Trophoblast cell (in vitro differentiated cells and primary cell): ENCODE measurements around the gene NRP2.

Experiments used
- DNase-seq, 2 donors: peaks; one replicate each; pipeline ENCODE4 v3.0.0-alpha.2; 2016
- H2AFZ ChIP-seq: 2 replicates; pipeline ENCODE4 v1.6.1; 2013; ENCODE audit warnings: low read length, moderate library complexity, mild to moderate bottlenecking; ENCODE audit not compliant: insufficient read depth, poor library complexity
- H2AK5ac ChIP-seq: 2 replicates; pipeline ENCODE4 v1.6.1; 2013; ENCODE audit warnings: mild to moderate bottlenecking, low read length
- H2BK120ac ChIP-seq: 2 replicates; pipeline ENCODE4 v1.6.1; 2013; ENCODE audit warnings: low read length, mild to moderate bottlenecking, moderate library complexity; ENCODE audit not compliant: insufficient read depth, poor library complexity
- H2BK12ac ChIP-seq: 2 replicates; pipeline ENCODE4 v1.6.1; 2013; ENCODE audit warnings: mild to moderate bottlenecking, low read length, moderate library complexity
- H2BK5ac ChIP-seq: 2 replicates; pipeline ENCODE4 v1.6.1; 2013; ENCODE audit warnings: low read length, low read depth, moderate library complexity, mild to moderate bottlenecking; ENCODE audit not compliant: poor library complexity
- H3K14ac ChIP-seq: 2 replicates; pipeline ENCODE4 v1.6.1; 2013; ENCODE audit warnings: mild to moderate bottlenecking, low read length
- H3K18ac ChIP-seq: 2 replicates; pipeline ENCODE4 v1.6.1; 2013; ENCODE audit warnings: mild to moderate bottlenecking, low read length
- H3K23ac ChIP-seq: 2 replicates; pipeline ENCODE4 v1.6.1; 2013; ENCODE audit warnings: low read length
- H3K27ac ChIP-seq: 2 replicates; pipeline ENCODE4 v1.5.1; 2013; ENCODE audit warnings: low read depth, mild to moderate bottlenecking, inconsistent platforms, low read length, moderate library complexity
- H3K27me3 ChIP-seq: 2 replicates; pipeline ENCODE4 v1.6.1; 2013; ENCODE audit warnings: inconsistent platforms, mild to moderate bottlenecking, low read length, moderate library complexity; ENCODE audit not compliant: insufficient read depth
- H3K36me3 ChIP-seq, 2 experiments: 1 replicate in 1 of 2; 2 replicates in 1 of 2; pipeline ENCODE4 v1.6.1; 2013; ENCODE audit warnings: low read length in 2 of 2, mild to moderate bottlenecking in 2 of 2, moderate library complexity in 1 of 2; ENCODE audit not compliant: insufficient read depth in 2 of 2, control insufficient read depth in 1 of 2
- H3K4ac ChIP-seq: 2 replicates; pipeline ENCODE4 v1.6.1; 2013; ENCODE audit warnings: low read depth, mild to moderate bottlenecking, low read length, moderate library complexity
- H3K4me1 ChIP-seq, 2 experiments: 1 replicate in 1 of 2; 2 replicates in 1 of 2; pipeline ENCODE4 v1.6.1; 2013; ENCODE audit warnings: low read length in 2 of 2, mild to moderate bottlenecking in 2 of 2, moderate library complexity in 1 of 2; ENCODE audit not compliant: insufficient read depth in 2 of 2, control insufficient read depth in 1 of 2
- H3K4me2 ChIP-seq: 2 replicates; pipeline ENCODE4 v1.6.1; 2013; ENCODE audit warnings: inconsistent platforms, mild to moderate bottlenecking, low read length, moderate library complexity
- H3K4me3 ChIP-seq: 2 replicates; pipeline ENCODE4 v1.5.1; 2013; ENCODE audit warnings: mild to moderate bottlenecking, low read depth, low read length, inconsistent platforms
- H3K79me1 ChIP-seq: one replicate; pipeline ENCODE4 v1.6.1; 2013; ENCODE audit warnings: low read length
- H3K79me2 ChIP-seq: 2 replicates; pipeline ENCODE4 v1.6.1; 2013; ENCODE audit warnings: low read length, mild to moderate bottlenecking; ENCODE audit not compliant: control insufficient read depth, insufficient read depth, poor library complexity
- H3K9ac ChIP-seq: 2 replicates; pipeline ENCODE4 v1.6.1; 2013; ENCODE audit warnings: mild to moderate bottlenecking, low read length
- H3K9me3 ChIP-seq: 2 replicates; pipeline ENCODE4 v1.6.1; 2013; ENCODE audit warnings: low read depth, mild to moderate bottlenecking, control low read depth, inconsistent platforms, low read length; ENCODE audit not compliant: insufficient read depth
- H4K12ac ChIP-seq: 2 replicates; pipeline ENCODE4 v1.6.1; 2013; ENCODE audit warnings: low read depth, mild to moderate bottlenecking, low read length, moderate library complexity
- H4K8ac ChIP-seq: 2 replicates; pipeline ENCODE4 v1.6.1; 2013; ENCODE audit warnings: low read depth, mild to moderate bottlenecking, low read length, moderate library complexity
- H4K91ac ChIP-seq: one replicate; pipeline ENCODE4 v1.6.1; 2013; ENCODE audit warnings: low read depth, mild to moderate bottlenecking, low read length, moderate library complexity
- WGBS: extraction: QIAGEN DNeasy Blood & Tissue Kit; methylation state at CpG from one replicate; pipeline ENCODE4 v1.1.7; 2013; ENCODE audit warnings: missing lambda C conversion rate; ENCODE audit not compliant: insufficient read length, insufficient coverage; ENCODE audit errors: extremely low coverage; 5-methylcytosine and 5-hydroxymethylcytosine counted together

NRP2 gene

DNA sequence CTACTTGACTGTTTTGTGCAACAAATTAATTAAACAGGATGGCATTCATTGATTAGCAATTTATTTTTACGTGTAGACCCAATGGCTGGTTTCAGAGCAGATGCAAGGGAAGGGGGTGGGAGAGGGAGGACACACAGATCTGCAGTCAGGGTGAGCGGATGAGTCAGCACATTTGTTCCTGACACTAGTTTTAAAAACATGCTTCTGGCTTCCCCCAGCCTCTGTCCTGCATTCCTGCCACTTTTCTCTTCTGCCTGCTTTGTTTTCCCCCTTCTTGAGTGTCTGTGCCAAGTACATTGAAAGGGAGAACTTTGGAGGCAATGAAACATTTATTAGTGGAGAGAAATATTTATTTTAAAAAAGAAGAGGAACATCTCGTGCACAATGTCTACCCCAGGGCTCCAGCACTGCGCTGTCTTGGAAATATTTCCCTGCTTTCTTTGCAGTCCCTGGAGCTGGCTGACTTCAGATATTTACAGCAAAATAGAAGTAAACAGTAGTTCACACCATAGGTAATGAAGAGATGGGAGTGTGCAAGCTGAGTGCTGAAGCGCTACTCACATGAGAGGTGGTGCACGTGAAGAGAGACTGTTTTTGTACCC, 52.2 kb downstream of the NRP2 start:
- no peak overlapping the region for H3K9ac ChIP-seq
- no peaks in the 10 kb centered on the region for H3K9me3 ChIP-seq
- H3K18ac ChIP-seq = peak overlapping the region; percentile 33
- H2BK5ac ChIP-seq = peak overlapping the region; percentile 45
- peak overlapping the region; percentile 78 for H3K14ac ChIP-seq
- no peaks in the 10 kb centered on the region for H3K27me3 ChIP-seq
- peak overlapping the region; percentile 46 for H4K8ac ChIP-seq
- H3K4me3 ChIP-seq = no peak overlapping the region
- peak overlapping the region; percentile 51 for H3K27ac ChIP-seq
- peak overlapping the region; percentile 9 for H3K4ac ChIP-seq
- peaks cover 3% of the 10 kb centered on the region for H3K79me2 ChIP-seq
- peak overlapping the region; percentile 42 for H2AK5ac ChIP-seq
- H3K4me1 ChIP-seq = peaks cover 14 to 15% of the 10 kb centered on the region in 2 experiments
- peaks cover 7% of the 10 kb centered on the region for H3K79me1 ChIP-seq
- H3K4me2 ChIP-seq = no peak overlapping the region
- peak overlapping the region; percentile 12 for H4K12ac ChIP-seq
- H3K23ac ChIP-seq = no peak overlapping the region
- peaks cover 8 to 29% of the 10 kb centered on the region in 2 experiments for H3K36me3 ChIP-seq
- no CpG with 5 or more reads among the region's 6 CpGs for WGBS
- H2BK12ac ChIP-seq = peak overlapping the region; percentile 94
- DNase-seq = no peak
- peak overlapping the region; percentile 8 for H2AFZ ChIP-seq
- H4K91ac ChIP-seq = peak overlapping the region; percentile 70
- peak overlapping the region; percentile 29 for H2BK120ac ChIP-seq

GRCh38 chr2:205738117-205738968, 56.0 kb downstream of the NRP2 start:
- H3K9me3 ChIP-seq = no peaks in the 10 kb centered on the region
- H3K4me1 ChIP-seq = peaks cover 6 to 10% of the 10 kb centered on the region in 2 experiments
- H2BK5ac ChIP-seq = no peak overlapping the region
- peaks cover 3% of the 10 kb centered on the region for H3K79me2 ChIP-seq
- no peak overlapping the region for H3K14ac ChIP-seq
- H3K4ac ChIP-seq = no peak overlapping the region
- no peak overlapping the region for H2BK12ac ChIP-seq
- no peak overlapping the region for H3K18ac ChIP-seq
- H4K91ac ChIP-seq = no peak overlapping the region
- no peak overlapping the region for H3K4me2 ChIP-seq
- no peaks in the 10 kb centered on the region for H3K27me3 ChIP-seq
- H4K8ac ChIP-seq = no peak overlapping the region
- no peak overlapping the region for H2AFZ ChIP-seq
- H4K12ac ChIP-seq = no peak overlapping the region
- no peak overlapping the region for H3K27ac ChIP-seq
- no peak overlapping the region for H2AK5ac ChIP-seq
- peaks cover 7% of the 10 kb centered on the region for H3K79me1 ChIP-seq
- WGBS = no CpG with 5 or more reads among the region's 15 CpGs
- no peak overlapping the region for H2BK120ac ChIP-seq
- DNase-seq = no peak
- no peak overlapping the region for H3K9ac ChIP-seq
- H3K23ac ChIP-seq = no peak overlapping the region
- H3K4me3 ChIP-seq = no peak overlapping the region
- H3K36me3 ChIP-seq = peaks cover 12 to 44% of the 10 kb centered on the region in 2 experiments

- H3K9me3 ChIP-seq = no peaks in the 10 kb centered on the region
- WGBS = no CpG with 5 or more reads among the region's 1 CpG
- no peak overlapping the region for H4K12ac ChIP-seq
- H2BK120ac ChIP-seq = no peak overlapping the region
- DNase-seq = no peak
- H3K4me3 ChIP-seq = no peak overlapping the region
- no peak overlapping the region for H3K27ac ChIP-seq
- no peak overlapping the region for H2BK5ac ChIP-seq
- peaks cover 5% of the 10 kb centered on the region for H3K79me1 ChIP-seq
- no peak overlapping the region for H3K14ac ChIP-seq
- peaks cover 3% of the 10 kb centered on the region for H3K79me2 ChIP-seq
- H2AFZ ChIP-seq = no peak overlapping the region
- peaks cover 6% of the 10 kb centered on the region in 2 experiments for H3K4me1 ChIP-seq
- no peak overlapping the region for H2AK5ac ChIP-seq
- no peaks in the 10 kb centered on the region for H3K27me3 ChIP-seq
- H3K4ac ChIP-seq = no peak overlapping the region
- H3K23ac ChIP-seq = no peak overlapping the region
- no peak overlapping the region for H3K9ac ChIP-seq
- H3K18ac ChIP-seq = no peak overlapping the region
- no peak overlapping the region for H2BK12ac ChIP-seq
- H3K36me3 ChIP-seq = peaks cover 17 to 45% of the 10 kb centered on the region in 2 experiments
- H3K4me2 ChIP-seq = no peak overlapping the region
- H4K91ac ChIP-seq = no peak overlapping the region
- H4K8ac ChIP-seq = no peak overlapping the region
These were observed 57.3 kb downstream of the NRP2 start for GRCh38 chr2:205739620-205740019.

GRCh38 chr2:205740381-205740780, 58.1 kb downstream of the NRP2 start:
- Histone ChIP-seq H3K18ac (no peak overlapping the region), H2BK5ac (no peak overlapping the region), H3K9me3 (no peaks in the 10 kb centered on the region), H2BK120ac (no peak overlapping the region), H4K8ac (no peak overlapping the region), H3K27me3 (no peaks in the 10 kb centered on the region), H2AK5ac (no peak overlapping the region), H2AFZ (no peak overlapping the region), H4K91ac (no peak overlapping the region), H3K14ac (no peak overlapping the region), H4K12ac (no peak overlapping the region), H3K79me1 (no peaks in the 10 kb centered on the region), H3K79me2 (no peaks in the 10 kb centered on the region), H3K23ac (no peak overlapping the region), H3K4me2 (no peak overlapping the region), H3K27ac (no peak overlapping the region), H3K4ac (no peak overlapping the region), H3K4me3 (no peak overlapping the region), H3K4me1 (no peaks in the 10 kb centered on the region), H2BK12ac (no peak overlapping the region), H3K9ac (no peak overlapping the region), H3K36me3 (peaks cover 20 to 45% of the 10 kb centered on the region in 2 experiments)
- DNase-seq = no peak
- WGBS = no CpG with 5 or more reads among the region's 8 CpGs
